ENCODE results near the gene APOBEC3G. TPM values are rescaled to one million over a fixed set of nuclear protein-coding genes. Genes with fewer than 3 reads are reported as not detected.
"Not testable (repeated sequence)": the region's sequence is repeated elsewhere in the genome, so short reads cannot be mapped to it uniquely, and the experiment has no call there.

APOBEC3G gene
- polyA plus RNA-seq (2012; rRNA removed) = 0.11 TPM in 1 of 2 replicates, not detected in the other
- 0.09 and 0.17 TPM in 2 replicates for polyA plus RNA-seq (2012; cell fraction: cytosol; rRNA removed)
- 0.08 and 0.10 TPM in 2 replicates for polyA plus RNA-seq (2012; cell fraction: nucleus; rRNA removed)

DNA sequence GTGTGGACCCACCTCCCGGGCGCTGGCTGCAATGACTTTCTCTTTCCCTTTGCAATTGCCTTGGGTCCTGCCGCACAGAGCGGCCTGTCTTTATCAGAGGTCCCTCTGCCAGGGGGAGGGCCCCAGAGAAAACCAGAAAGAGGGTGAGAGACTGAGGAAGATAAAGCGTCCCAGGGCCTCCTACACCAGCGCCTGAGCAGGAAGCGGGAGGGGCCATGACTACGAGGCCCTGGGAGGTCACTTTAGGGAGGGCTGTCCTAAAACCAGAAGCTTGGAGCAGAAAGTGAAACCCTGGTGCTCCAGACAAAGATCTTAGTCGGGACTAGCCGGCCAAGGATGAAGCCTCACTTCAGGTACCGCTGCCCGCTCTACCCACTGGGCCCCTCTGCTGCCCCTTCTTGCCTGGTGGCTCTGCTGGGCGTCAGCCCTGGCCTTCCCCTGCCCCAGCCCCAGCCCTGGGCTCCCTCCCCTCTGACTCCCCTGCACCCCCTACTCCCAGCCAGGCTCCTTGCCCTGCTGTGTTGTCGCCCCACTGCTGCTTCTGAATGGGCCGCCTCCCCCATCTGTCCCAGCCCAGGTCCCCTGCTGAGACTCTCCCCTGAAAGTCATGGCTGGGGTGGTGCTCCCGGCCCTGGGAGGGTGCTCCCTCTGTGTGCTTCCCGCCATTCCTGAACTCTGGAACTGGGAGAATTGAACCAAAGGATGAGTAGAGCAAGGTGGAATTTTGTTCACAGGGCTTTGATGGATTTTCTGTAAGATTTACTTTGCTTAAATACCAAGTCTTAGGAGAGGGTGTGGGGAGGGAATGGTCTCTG lies at the start of gene APOBEC3G:
Gene APOBEC3G, plus strand, starts transcription at position 250 of the 815 bp plus-strand sequence. Its CDS starts 87 bp downstream, at position 337.
- H3K9ac ChIP-seq; H3K27ac ChIP-seq (ENCODE audit: low read depth in 2 of 2, low read length in 1 of 2); H3K9me3 ChIP-seq; H3F3A ChIP-seq (replicated peaks; ENCODE audit: insufficient read depth); POLR2A ChIA-PET; H3K4me2 ChIP-seq; H2AFZ ChIP-seq (ENCODE audit: low read depth); H3K79me2 ChIP-seq (ENCODE audit: insufficient read depth); H3K27me3 ChIP-seq (ENCODE audit: insufficient read depth); H3K4me3 ChIP-seq (ENCODE audit: low read depth in 2 of 2, low read length in 1 of 2); H3K36me3 ChIP-seq (replicated peaks in 1 of 2; ENCODE audit: control insufficient read depth in 1 of 2, insufficient read depth in 2 of 2, low read length in 1 of 2); H3K4me1 ChIP-seq (ENCODE audit: control insufficient read depth in 1 of 2, insufficient read depth in 2 of 2, low read depth in 1 of 2, low read length in 1 of 2); DNase-seq; H3K9me2 ChIP-seq; H4K20me1 ChIP-seq (ENCODE audit: insufficient read depth): not testable (repeated sequence)
- CTCF ChIA-PET = interaction anchor here (1.3 kb wide), 1 partner anchor 33 kb away, joined by 4 read pairs; no protein-coding TSS in a partner anchor
- WGBS (ENCODE audit: low lambda C conversion rate) = 80% methylated on average over 1 of the region's 17 CpGs

GRCh38 chr22:39027717-39028116 lies 49.4 kb upstream of the APOBEC3G start:
- Histone ChIP-seq H4K20me1 (ENCODE audit: insufficient read depth) (no peaks in the 10 kb centered on the region), H3K27ac (ENCODE audit: low read depth in 2 of 2, low read length in 1 of 2) (no peak overlapping the region), H3K9me3 (no peaks in the 10 kb centered on the region), H3K79me2 (ENCODE audit: insufficient read depth) (no peaks in the 10 kb centered on the region), H3K9ac (no peak overlapping the region), H3K4me3 (ENCODE audit: low read depth in 2 of 2, low read length in 1 of 2) (no peak overlapping the region), H3K4me1 (ENCODE audit: control insufficient read depth in 1 of 2, insufficient read depth in 2 of 2, low read depth in 1 of 2, low read length in 1 of 2) (no peaks in the 10 kb centered on the region), H3F3A (replicated peaks; ENCODE audit: insufficient read depth) (no peaks in the 10 kb centered on the region), H3K9me2 (no peaks in the 10 kb centered on the region), H3K36me3 (replicated peaks in 1 of 2; ENCODE audit: control insufficient read depth in 1 of 2, insufficient read depth in 2 of 2, low read length in 1 of 2) (no peaks in the 10 kb centered on the region), H3K4me2 (no peak overlapping the region), H2AFZ (ENCODE audit: low read depth) (no peak overlapping the region), H3K27me3 (ENCODE audit: insufficient read depth) (no peaks in the 10 kb centered on the region)
- ChIA-PET CTCF (interaction anchor here (0.7 kb wide), 1 partner anchor 14 kb away, joined by 3 read pairs; the partner anchor contains the start of gene APOBEC3C), POLR2A (no interaction called here)
- no peak for TF ChIP-seq NFIC (IDR thresholded peaks at IDR 0.05; ENCODE audit: borderline replicate concordance)
- no peak for TF ChIP-seq SMC3 (IDR thresholded peaks at IDR 0.05; ENCODE audit: low read depth, low read length)
- no peak for TF ChIP-seq POLR2AphosphoS5 (IDR thresholded peaks at IDR 0.05; ENCODE audit: low read depth, low read length)
- TF ChIP-seq, protein P1, sequence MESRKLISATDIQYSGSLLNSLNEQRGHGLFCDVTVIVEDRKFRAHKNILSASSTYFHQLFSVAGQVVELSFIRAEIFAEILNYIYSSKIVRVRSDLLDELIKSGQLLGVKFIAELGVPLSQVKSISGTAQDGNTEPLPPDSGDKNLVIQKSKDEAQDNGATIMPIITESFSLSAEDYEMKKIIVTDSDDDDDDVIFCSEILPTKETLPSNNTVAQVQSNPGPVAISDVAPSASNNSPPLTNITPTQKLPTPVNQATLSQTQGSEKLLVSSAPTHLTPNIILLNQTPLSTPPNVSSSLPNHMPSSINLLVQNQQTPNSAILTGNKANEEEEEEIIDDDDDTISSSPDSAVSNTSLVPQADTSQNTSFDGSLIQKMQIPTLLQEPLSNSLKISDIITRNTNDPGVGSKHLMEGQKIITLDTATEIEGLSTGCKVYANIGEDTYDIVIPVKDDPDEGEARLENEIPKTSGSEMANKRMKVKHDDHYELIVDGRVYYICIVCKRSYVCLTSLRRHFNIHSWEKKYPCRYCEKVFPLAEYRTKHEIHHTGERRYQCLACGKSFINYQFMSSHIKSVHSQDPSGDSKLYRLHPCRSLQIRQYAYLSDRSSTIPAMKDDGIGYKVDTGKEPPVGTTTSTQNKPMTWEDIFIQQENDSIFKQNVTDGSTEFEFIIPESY (IDR thresholded peaks at IDR 0.05; ENCODE audit: borderline replicate concordance, low read depth) = no peak
- TF ChIP-seq, protein P2, sequence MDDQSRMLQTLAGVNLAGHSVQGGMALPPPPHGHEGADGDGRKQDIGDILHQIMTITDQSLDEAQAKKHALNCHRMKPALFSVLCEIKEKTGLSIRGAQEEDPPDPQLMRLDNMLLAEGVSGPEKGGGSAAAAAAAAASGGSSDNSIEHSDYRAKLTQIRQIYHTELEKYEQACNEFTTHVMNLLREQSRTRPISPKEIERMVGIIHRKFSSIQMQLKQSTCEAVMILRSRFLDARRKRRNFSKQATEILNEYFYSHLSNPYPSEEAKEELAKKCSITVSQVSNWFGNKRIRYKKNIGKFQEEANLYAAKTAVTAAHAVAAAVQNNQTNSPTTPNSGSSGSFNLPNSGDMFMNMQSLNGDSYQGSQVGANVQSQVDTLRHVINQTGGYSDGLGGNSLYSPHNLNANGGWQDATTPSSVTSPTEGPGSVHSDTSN (IDR thresholded peaks at IDR 0.05) = no peak
- no peak for TF ChIP-seq RFX5 (IDR thresholded peaks at IDR 0.05; ENCODE audit: low read length)
- TF ChIP-seq SIN3A (IDR thresholded peaks at IDR 0.05; ENCODE audit: borderline replicate concordance, low read depth, low read length) = no peak
- TF ChIP-seq CHD2 (IDR thresholded peaks at IDR 0.05; ENCODE audit: low read length, partially characterized antibody) = no peak
- WGBS (ENCODE audit: low lambda C conversion rate) = no CpG with 5 or more reads among the region's 4 CpGs
- DNase-seq = no peak

All from SK-N-SH (cell line).